ENCODE data around the gene PRKAR1A.

DNA sequence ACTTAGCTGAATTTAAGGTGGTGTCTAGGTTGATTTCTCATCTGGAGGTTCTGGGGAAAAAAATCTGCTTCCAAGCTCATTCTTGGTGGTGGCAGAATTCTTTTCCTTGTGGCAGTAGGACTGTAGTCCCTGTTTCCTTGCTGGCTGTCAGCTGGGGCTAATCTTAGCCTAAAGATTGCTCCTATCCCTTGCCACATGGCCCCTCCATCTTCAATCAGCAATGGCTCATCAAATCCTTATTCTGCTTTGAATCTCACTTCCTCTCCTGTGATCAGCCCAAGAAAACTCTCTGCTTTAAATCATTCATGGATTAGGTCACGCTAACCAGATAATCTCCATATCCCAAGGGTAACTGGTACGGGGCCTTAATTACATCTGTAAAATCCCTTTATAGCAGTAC, 82.3 kb downstream of the PRKAR1A start:
- TF ChIP-seq, protein P1, sequence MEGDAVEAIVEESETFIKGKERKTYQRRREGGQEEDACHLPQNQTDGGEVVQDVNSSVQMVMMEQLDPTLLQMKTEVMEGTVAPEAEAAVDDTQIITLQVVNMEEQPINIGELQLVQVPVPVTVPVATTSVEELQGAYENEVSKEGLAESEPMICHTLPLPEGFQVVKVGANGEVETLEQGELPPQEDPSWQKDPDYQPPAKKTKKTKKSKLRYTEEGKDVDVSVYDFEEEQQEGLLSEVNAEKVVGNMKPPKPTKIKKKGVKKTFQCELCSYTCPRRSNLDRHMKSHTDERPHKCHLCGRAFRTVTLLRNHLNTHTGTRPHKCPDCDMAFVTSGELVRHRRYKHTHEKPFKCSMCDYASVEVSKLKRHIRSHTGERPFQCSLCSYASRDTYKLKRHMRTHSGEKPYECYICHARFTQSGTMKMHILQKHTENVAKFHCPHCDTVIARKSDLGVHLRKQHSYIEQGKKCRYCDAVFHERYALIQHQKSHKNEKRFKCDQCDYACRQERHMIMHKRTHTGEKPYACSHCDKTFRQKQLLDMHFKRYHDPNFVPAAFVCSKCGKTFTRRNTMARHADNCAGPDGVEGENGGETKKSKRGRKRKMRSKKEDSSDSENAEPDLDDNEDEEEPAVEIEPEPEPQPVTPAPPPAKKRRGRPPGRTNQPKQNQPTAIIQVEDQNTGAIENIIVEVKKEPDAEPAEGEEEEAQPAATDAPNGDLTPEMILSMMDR (IDR thresholded peaks at IDR 0.05) = no peak
- no peak for TF ChIP-seq POLR2A (IDR thresholded peaks at IDR 0.05)
